ENCODE data around the gene MRPS6. TPM values are rescaled to one million over a fixed set of nuclear protein-coding genes. Genes with fewer than 3 reads are reported as not detected.

Gene MRPS6
- total RNA-seq, 1 experiment from 2014 or later: 43.5 TPM

- CTCF ChIA-PET: no interaction called here
- H3K27me3 Mint-ChIP-seq (ENCODE audit: unreplicated experiment): peaks cover 21% of the 10 kb centered on the region
- TF ChIP-seq, protein P1, sequence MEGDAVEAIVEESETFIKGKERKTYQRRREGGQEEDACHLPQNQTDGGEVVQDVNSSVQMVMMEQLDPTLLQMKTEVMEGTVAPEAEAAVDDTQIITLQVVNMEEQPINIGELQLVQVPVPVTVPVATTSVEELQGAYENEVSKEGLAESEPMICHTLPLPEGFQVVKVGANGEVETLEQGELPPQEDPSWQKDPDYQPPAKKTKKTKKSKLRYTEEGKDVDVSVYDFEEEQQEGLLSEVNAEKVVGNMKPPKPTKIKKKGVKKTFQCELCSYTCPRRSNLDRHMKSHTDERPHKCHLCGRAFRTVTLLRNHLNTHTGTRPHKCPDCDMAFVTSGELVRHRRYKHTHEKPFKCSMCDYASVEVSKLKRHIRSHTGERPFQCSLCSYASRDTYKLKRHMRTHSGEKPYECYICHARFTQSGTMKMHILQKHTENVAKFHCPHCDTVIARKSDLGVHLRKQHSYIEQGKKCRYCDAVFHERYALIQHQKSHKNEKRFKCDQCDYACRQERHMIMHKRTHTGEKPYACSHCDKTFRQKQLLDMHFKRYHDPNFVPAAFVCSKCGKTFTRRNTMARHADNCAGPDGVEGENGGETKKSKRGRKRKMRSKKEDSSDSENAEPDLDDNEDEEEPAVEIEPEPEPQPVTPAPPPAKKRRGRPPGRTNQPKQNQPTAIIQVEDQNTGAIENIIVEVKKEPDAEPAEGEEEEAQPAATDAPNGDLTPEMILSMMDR (IDR thresholded peaks at IDR 0.05; ENCODE audit: unreplicated experiment): no peak
Measured at GRCh38 chr21:34061983-34062382, 11.4 kb upstream of the MRPS6 start.

GRCh38 chr21:34065027-34065426 lies 8.4 kb upstream of the MRPS6 start:
- BruUV-seq (replicated peaks): no TSS peak
- intact Hi-C loops (cut with micrococcal nuclease; ENCODE audit: unreplicated experiment): no loop called here
- no peaks in the 10 kb centered on the region for H3K36me3 Mint-ChIP-seq (ENCODE audit: insufficient read depth, unreplicated experiment)
- TF ChIP-seq, protein P1 (IDR thresholded peaks at IDR 0.05; ENCODE audit: unreplicated experiment): no peak
- no peaks in the 10 kb centered on the region for H3K9me3 Mint-ChIP-seq (ENCODE audit: low read depth, unreplicated experiment)
- H3K27ac Mint-ChIP-seq (ENCODE audit: unreplicated experiment): no peak overlapping the region
- CTCF ChIA-PET: no interaction called here
- H3K4me3 Mint-ChIP-seq (ENCODE audit: low read depth, unreplicated experiment): no peak overlapping the region
- no peaks in the 10 kb centered on the region for H3K4me1 Mint-ChIP-seq (ENCODE audit: low read depth, unreplicated experiment)
- DNase-seq: no peak
- peaks cover 34% of the 10 kb centered on the region for H3K27me3 Mint-ChIP-seq (ENCODE audit: unreplicated experiment)

More at GRCh38 chr21:34061983-34062382, 11.4 kb upstream of the MRPS6 start:
- intact Hi-C loops (cut with micrococcal nuclease; ENCODE audit: unreplicated experiment): no loop called here
- Mint-ChIP-seq H3K9me3 (ENCODE audit: low read depth, unreplicated experiment) (no peaks in the 10 kb centered on the region), H3K4me3 (ENCODE audit: low read depth, unreplicated experiment) (no peak overlapping the region), H3K36me3 (ENCODE audit: insufficient read depth, unreplicated experiment) (no peaks in the 10 kb centered on the region), H3K27ac (ENCODE audit: unreplicated experiment) (no peak overlapping the region), H3K4me1 (ENCODE audit: low read depth, unreplicated experiment) (no peaks in the 10 kb centered on the region)
- no peak for DNase-seq
- no TSS peak for BruUV-seq (replicated peaks)

DNA sequence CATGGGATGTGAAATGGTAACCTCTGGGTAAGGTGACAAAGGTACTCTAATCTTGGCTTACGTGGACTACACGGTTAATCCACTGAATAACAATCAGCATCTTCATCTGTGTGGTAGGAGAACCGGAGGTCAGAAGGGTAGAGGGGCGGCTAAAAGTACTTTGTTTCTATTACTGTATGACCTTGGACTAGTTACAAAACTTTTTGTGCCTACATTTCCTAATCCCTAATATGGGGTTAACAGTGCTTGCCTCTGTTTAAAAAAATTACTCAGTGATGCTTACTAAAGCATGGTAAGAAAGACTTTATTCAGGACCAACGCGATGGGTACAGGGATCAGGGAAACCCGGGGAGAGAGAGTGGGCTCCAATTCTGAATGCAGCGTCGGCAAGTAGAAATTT lies 1.7 kb upstream of the MRPS6 start:
- H3K36me3 Mint-ChIP-seq (ENCODE audit: insufficient read depth, unreplicated experiment): peaks cover 35% of the 10 kb centered on the region
- no TSS peak for BruUV-seq (replicated peaks)
- peak overlapping the region; percentile 86 for H3K27ac Mint-ChIP-seq (ENCODE audit: unreplicated experiment)
- no peaks in the 10 kb centered on the region for H3K9me3 Mint-ChIP-seq (ENCODE audit: low read depth, unreplicated experiment)
- CTCF ChIA-PET: no interaction called here
- H3K4me3 Mint-ChIP-seq (ENCODE audit: low read depth, unreplicated experiment): peak overlapping the region; percentile 80
- DNase-seq: no peak
- intact Hi-C loops (cut with micrococcal nuclease; ENCODE audit: unreplicated experiment): no loop called here
- TF ChIP-seq, protein P1 (IDR thresholded peaks at IDR 0.05; ENCODE audit: unreplicated experiment): no peak
- H3K4me1 Mint-ChIP-seq (ENCODE audit: low read depth, unreplicated experiment): peaks cover 11% of the 10 kb centered on the region
- peaks cover 13% of the 10 kb centered on the region for H3K27me3 Mint-ChIP-seq (ENCODE audit: unreplicated experiment)

GRCh38 chr21:34072145-34073031 lies 990 bp upstream of the MRPS6 start:
- TF ChIP-seq, protein P1 (IDR thresholded peaks at IDR 0.05; ENCODE audit: unreplicated experiment): no peak
- DNase-seq: no peak
- peaks cover 11% of the 10 kb centered on the region for H3K4me1 Mint-ChIP-seq (ENCODE audit: low read depth, unreplicated experiment)
- H3K9me3 Mint-ChIP-seq (ENCODE audit: low read depth, unreplicated experiment): no peaks in the 10 kb centered on the region
- peaks cover 13% of the 10 kb centered on the region for H3K27me3 Mint-ChIP-seq (ENCODE audit: unreplicated experiment)
- H3K4me3 Mint-ChIP-seq (ENCODE audit: low read depth, unreplicated experiment): peak overlapping the region; percentile 80
- intact Hi-C loops (cut with micrococcal nuclease; ENCODE audit: unreplicated experiment): no loop called here
- CTCF ChIA-PET: interaction anchor here (0.9 kb wide), 1 partner anchor 136 kb away, joined by 3 read pairs; no protein-coding TSS in a partner anchor
- peaks cover 35% of the 10 kb centered on the region for H3K36me3 Mint-ChIP-seq (ENCODE audit: insufficient read depth, unreplicated experiment)
- BruUV-seq (replicated peaks): no TSS peak
- peak overlapping the region; percentile 86 for H3K27ac Mint-ChIP-seq (ENCODE audit: unreplicated experiment)

Measured in Calu3 (cell line).